GM12878 (cell line): ENCODE results near the gene CTCFL. TPM values are rescaled to one million over a fixed set of nuclear protein-coding genes. Genes with fewer than 3 reads are reported as not detected.

Experiments
- CREM ChIP-seq: IDR thresholded peaks from 2 replicates; pipeline ENCODE4 v1.6.1; 2014; ENCODE audit warnings: antibody characterized with exemption, low read depth
- EED ChIP-seq: sonication (generic); IDR thresholded peaks from 2 replicates; pipeline ENCODE4 v1.6.1; 2016; ENCODE audit warnings: antibody characterized with exemption, low read depth
- ETV6 ChIP-seq, 2 experiments: fragments of 450-650 bp in 1 of 2; IDR thresholded peaks in 1 of 2; conservative IDR thresholded peaks in 1 of 2; 2 replicates each; pipeline ENCODE4 v1.6.1; 2014; ENCODE audit warnings: antibody characterized with exemption in 1 of 2, borderline replicate concordance in 1 of 2, low read depth in 1 of 2, mild to moderate bottlenecking in 1 of 2, moderate library complexity in 1 of 2
- IKZF1 ChIP-seq: fragments of 450-650 bp; conservative IDR thresholded peaks from 2 replicates; pipeline ENCODE4 v1.6.1; 2017; ENCODE audit warnings: antibody characterized with exemption, mild to moderate bottlenecking
- IKZF2 ChIP-seq, 2 experiments: fragments of 450-650 bp; IDR thresholded peaks; 2 replicates each; pipeline ENCODE4 v1.6.1; 2017; ENCODE audit warnings: mild to moderate bottlenecking in 2 of 2, moderate library complexity in 2 of 2
- JUNB ChIP-seq: IDR thresholded peaks from 2 replicates; pipeline ENCODE4 v1.6.1; 2016; ENCODE audit warnings: antibody characterized with exemption, mild to moderate bottlenecking
- MEF2A ChIP-seq: IDR thresholded peaks from 2 replicates; pipeline ENCODE4 v1.6.1; 2011; ENCODE audit warnings: low read depth, mild to moderate bottlenecking, low read length, moderate library complexity; ENCODE audit not compliant: insufficient read depth
- MTA2 ChIP-seq: fragments of 450-650 bp; IDR thresholded peaks from 2 replicates; pipeline ENCODE4 v1.6.1; 2016; ENCODE audit warnings: low read depth, mild to moderate bottlenecking, moderate library complexity
- SMAD5 ChIP-seq: IDR thresholded peaks from 2 replicates; pipeline ENCODE4 v1.6.1; 2016; ENCODE audit warnings: antibody characterized with exemption, low read depth
- STAT3 ChIP-seq: IDR thresholded peaks from 2 replicates; pipeline ENCODE4 v1.6.1; 2011; ENCODE audit warnings: low read depth, low read length, improper control_type of control experiment
- TCF12 ChIP-seq: IDR thresholded peaks from 2 replicates; pipeline ENCODE4 v1.6.1; 2011; ENCODE audit warnings: low read depth, mild to moderate bottlenecking, low read length
- YBX1 ChIP-seq: fragments of 450-650 bp; IDR thresholded peaks from 2 replicates; pipeline ENCODE4 v1.6.1; 2016; ENCODE audit warnings: antibody characterized with exemption
- polyA plus RNA-seq, 11 experiments: library from polyadenylated mRNA; depleted of rRNA in 4 of 11; unstranded in 6 of 11; stranded (reverse) in 5 of 11; fragments of >200 nt; fragmentation: Nextera tagmentation in 4 of 11; fragmentation: Illumina TruSeq in 1 of 11; extraction: Ambion mirVana in 4 of 11; extraction: Trizol in 1 of 11; gene quantifications; 1 replicate in 1 of 11; 2 replicates in 10 of 11; pipeline versions ENCODE4 v1.2.1 to v1.2.3, GENCODE V29; 2011 to 2016; ENCODE audit warnings: inconsistent platforms in 2 of 11, missing spikeins in 2 of 11, low read depth in 1 of 11
- total RNA-seq, 4 experiments: library from RNA; depleted of rRNA in 3 of 4; stranded (reverse); fragments of >200 nt in 3 of 4; fragmentation: Illumina TruSeq in 1 of 4; extraction: Trizol in 1 of 4; gene quantifications; 2 replicates each; pipeline versions ENCODE4 v1.2.1 to v1.2.3, GENCODE V29; 2013 to 2021
- TF ChIP-seq, protein P1 (sequence below): fragments of 450-650 bp; IDR thresholded peaks from 2 replicates; pipeline ENCODE4 v1.6.1; 2016; ENCODE audit warnings: mild to moderate bottlenecking, moderate library complexity, borderline replicate concordance
- TF ChIP-seq, protein P2 (sequence below): IDR thresholded peaks from 2 replicates; pipeline ENCODE4 v1.6.1; 2012; ENCODE audit warnings: low read depth, low read length, improper control_type of control experiment
- TF ChIP-seq, protein P3 (sequence below): fragments of 450-650 bp; IDR thresholded peaks from 2 replicates; pipeline ENCODE4 v1.6.1; 2017; ENCODE audit warnings: antibody characterized with exemption, mild to moderate bottlenecking, moderate library complexity

CTCFL gene
- total and polyA plus RNA-seq, 10 of the 15 experiments (the other 5 are each of a cell fraction or from before 2014, with no cell fraction given) = 0.06 to 0.20 (median 0.11) TPM; not detected in 4

DNA sequence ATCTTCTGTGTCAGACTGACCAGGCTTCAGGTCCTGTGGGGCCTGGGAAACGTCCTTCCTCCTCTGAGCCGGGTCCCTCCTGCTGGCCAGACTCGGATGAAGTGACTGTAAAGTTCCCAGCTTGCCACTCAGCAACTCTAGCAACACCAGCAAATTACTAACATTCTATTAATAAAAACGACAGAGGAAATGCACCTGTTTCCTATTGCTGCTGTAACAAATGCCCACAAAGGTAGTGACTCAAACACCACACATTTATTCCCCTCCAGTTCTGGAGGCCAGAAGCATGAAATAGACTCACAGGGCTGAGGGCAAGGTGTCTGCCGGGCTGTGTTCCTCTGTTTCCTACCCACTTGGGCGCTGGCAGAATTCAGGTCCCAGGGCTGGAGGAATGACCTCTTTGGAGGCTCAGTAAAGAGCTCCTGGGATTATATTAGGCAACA is 48.8 kb downstream of the CTCFL start (continued):
- peak in 1 of 2 experiments; percentile 93; a peak in 2 of 4 replicates for TF ChIP-seq ETV6 (conservative IDR thresholded peaks at IDR 0.05 in 1 of 2, IDR thresholded peaks at IDR 0.05 in 1 of 2; ENCODE audit: borderline replicate concordance in 1 of 2, low read depth in 1 of 2)
- peak; percentile 58; the same call in 1 of the 2 replicates for TF ChIP-seq TCF12
- TF ChIP-seq, protein P1, sequence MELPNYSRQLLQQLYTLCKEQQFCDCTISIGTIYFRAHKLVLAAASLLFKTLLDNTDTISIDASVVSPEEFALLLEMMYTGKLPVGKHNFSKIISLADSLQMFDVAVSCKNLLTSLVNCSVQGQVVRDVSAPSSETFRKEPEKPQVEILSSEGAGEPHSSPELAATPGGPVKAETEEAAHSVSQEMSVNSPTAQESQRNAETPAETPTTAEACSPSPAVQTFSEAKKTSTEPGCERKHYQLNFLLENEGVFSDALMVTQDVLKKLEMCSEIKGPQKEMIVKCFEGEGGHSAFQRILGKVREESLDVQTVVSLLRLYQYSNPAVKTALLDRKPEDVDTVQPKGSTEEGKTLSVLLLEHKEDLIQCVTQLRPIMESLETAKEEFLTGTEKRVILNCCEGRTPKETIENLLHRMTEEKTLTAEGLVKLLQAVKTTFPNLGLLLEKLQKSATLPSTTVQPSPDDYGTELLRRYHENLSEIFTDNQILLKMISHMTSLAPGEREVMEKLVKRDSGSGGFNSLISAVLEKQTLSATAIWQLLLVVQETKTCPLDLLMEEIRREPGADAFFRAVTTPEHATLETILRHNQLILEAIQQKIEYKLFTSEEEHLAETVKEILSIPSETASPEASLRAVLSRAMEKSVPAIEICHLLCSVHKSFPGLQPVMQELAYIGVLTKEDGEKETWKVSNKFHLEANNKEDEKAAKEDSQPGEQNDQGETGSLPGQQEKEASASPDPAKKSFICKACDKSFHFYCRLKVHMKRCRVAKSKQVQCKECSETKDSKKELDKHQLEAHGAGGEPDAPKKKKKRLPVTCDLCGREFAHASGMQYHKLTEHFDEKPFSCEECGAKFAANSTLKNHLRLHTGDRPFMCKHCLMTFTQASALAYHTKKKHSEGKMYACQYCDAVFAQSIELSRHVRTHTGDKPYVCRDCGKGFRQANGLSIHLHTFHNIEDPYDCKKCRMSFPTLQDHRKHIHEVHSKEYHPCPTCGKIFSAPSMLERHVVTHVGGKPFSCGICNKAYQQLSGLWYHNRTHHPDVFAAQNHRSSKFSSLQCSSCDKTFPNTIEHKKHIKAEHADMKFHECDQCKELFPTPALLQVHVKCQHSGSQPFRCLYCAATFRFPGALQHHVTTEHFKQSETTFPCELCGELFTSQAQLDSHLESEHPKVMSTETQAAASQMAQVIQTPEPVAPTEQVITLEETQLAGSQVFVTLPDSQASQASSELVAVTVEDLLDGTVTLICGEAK = no peak
- peak; percentile 44 to 65; a peak in 3 of 4 replicates for TF ChIP-seq IKZF2 (IDR thresholded peaks at IDR 0.05)
- TF ChIP-seq CREM = peak; percentile 59
- TF ChIP-seq EED = peak; percentile 93
- TF ChIP-seq SMAD5 = peak; percentile 28; the same call in 1 of the 2 replicates
- peak; percentile 89 for TF ChIP-seq MEF2A
- no peak for TF ChIP-seq STAT3
- TF ChIP-seq, protein P2, sequence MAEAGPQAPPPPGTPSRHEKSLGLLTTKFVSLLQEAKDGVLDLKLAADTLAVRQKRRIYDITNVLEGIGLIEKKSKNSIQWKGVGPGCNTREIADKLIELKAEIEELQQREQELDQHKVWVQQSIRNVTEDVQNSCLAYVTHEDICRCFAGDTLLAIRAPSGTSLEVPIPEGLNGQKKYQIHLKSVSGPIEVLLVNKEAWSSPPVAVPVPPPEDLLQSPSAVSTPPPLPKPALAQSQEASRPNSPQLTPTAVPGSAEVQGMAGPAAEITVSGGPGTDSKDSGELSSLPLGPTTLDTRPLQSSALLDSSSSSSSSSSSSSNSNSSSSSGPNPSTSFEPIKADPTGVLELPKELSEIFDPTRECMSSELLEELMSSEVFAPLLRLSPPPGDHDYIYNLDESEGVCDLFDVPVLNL = no peak
- TF ChIP-seq, protein P3, sequence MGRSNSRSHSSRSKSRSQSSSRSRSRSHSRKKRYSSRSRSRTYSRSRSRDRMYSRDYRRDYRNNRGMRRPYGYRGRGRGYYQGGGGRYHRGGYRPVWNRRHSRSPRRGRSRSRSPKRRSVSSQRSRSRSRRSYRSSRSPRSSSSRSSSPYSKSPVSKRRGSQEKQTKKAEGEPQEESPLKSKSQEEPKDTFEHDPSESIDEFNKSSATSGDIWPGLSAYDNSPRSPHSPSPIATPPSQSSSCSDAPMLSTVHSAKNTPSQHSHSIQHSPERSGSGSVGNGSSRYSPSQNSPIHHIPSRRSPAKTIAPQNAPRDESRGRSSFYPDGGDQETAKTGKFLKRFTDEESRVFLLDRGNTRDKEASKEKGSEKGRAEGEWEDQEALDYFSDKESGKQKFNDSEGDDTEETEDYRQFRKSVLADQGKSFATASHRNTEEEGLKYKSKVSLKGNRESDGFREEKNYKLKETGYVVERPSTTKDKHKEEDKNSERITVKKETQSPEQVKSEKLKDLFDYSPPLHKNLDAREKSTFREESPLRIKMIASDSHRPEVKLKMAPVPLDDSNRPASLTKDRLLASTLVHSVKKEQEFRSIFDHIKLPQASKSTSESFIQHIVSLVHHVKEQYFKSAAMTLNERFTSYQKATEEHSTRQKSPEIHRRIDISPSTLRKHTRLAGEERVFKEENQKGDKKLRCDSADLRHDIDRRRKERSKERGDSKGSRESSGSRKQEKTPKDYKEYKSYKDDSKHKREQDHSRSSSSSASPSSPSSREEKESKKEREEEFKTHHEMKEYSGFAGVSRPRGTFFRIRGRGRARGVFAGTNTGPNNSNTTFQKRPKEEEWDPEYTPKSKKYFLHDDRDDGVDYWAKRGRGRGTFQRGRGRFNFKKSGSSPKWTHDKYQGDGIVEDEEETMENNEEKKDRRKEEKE = no peak
- TF ChIP-seq YBX1 = no peak
- 0 out of 2 replicates have a peak, but pooled peaks have one; percentile 51 for TF ChIP-seq MTA2
- 0 out of 2 replicates have a peak, but pooled peaks have one; percentile 24 for TF ChIP-seq IKZF1
- peak; percentile 62 for TF ChIP-seq JUNB
